PFSK-1 (cell line): Measurements from ENCODE around the gene GFOD2.

Source experiments
- FOXP2 ChIP-seq: optimal IDR thresholded peaks from 2 replicates; pipeline ENCODE3; 2011; ENCODE audit warnings: borderline replicate concordance, control low read depth, inconsistent platforms; ENCODE audit not compliant: insufficient read depth; ENCODE audit errors: extremely low read length, extremely low read depth
- POLR2AphosphoS5 ChIP-seq: IDR thresholded peaks from 2 replicates; pipeline ENCODE4 v1.6.1; 2012; ENCODE audit warnings: low read depth, mild to moderate bottlenecking, control low read depth, low read length, moderate library complexity
- REST ChIP-seq, 2 experiments: IDR thresholded peaks; 2 replicates each; pipeline versions ENCODE4 v1.6.1 to v1.8.0; 2011 to 2012; ENCODE audit warnings: low read depth in 2 of 2, low read length in 2 of 2, control low read depth in 1 of 2, inconsistent platforms in 1 of 2, mild to moderate bottlenecking in 1 of 2, moderate library complexity in 1 of 2; ENCODE audit not compliant: insufficient read depth in 1 of 2
- SIN3A ChIP-seq: IDR thresholded peaks from 2 replicates; pipeline ENCODE4 v1.6.1; 2012; ENCODE audit warnings: mild to moderate bottlenecking, low read length, moderate library complexity, borderline replicate concordance; ENCODE audit not compliant: insufficient read depth
- TAF1 ChIP-seq: IDR thresholded peaks from 2 replicates; pipeline ENCODE4 v1.6.1; 2012; ENCODE audit warnings: low read length, control low read depth, borderline replicate concordance; ENCODE audit not compliant: insufficient read depth

GFOD2 gene

DNA sequence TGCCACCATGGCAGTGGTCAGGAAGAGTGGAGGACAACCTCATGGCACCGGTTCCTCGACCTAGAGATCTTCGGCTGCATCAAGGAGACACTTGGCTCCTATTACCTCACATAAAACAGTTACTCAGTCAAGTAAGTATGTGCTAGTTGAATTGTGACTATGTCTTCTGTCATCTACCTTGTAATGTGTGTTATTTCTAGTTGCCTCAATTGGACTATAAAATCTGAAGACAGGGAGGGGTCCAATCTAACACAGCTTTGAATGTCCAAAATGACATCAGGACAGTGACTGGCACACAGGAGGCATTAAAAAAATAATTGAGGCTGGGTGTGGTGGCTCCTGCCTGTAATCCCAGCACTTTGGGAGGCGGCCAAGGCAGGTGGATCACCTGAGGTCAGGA, 35.3 kb downstream of the GFOD2 start:
- TF ChIP-seq REST (IDR thresholded peaks at IDR 0.05; ENCODE audit: insufficient read depth in 1 of 2, low read depth in 2 of 2, low read length in 2 of 2) (no peak), TAF1 (no peak), POLR2AphosphoS5 (no peak), SIN3A (no peak), FOXP2 (no peak)

DNA sequence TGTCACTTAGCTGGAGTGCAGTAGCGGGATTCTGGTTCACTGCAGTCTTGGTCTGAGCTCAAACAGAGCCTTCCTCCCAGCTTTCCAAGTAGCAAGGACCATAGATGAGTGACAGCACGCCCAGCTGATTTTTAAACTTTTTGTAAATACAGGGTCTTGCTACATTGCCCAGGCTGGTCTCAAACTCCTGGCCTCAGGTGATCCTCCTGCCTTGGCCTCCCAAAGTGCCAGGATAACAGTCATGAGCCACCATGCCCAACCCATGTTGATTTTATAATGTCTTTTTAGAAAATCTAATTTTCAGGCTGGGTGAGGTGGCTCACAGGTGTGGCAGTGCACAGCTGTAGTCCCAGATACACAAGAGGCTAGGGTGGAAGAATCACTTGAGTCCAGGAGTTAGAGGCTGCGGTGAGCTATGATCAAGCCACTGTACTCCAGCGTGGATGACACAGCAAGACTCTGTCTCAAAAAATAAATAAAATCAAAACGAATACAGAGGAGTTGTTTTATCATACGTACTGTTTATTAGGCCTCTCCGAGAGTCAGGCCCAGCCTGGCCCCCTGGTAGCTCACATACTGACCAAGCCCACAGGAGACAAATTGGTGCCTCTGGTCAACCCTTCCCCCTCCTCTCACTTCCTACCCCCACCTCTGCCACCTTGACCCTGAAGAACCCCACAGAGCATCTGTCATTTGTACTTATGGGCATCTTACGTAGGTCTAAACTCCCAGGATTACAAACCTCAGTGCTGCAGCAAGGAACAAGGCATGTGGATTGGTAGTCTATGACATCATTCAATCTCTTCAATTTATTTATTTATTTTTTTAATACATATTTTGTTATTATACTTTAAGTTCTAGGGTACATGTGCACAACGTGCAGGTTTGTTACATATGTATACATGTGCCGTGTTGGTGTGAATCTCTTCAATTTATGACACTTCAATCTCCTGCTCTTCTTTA, 38.9 kb downstream of the GFOD2 start:
- TF ChIP-seq SIN3A = no peak
- TF ChIP-seq FOXP2 = no peak
- TF ChIP-seq REST (IDR thresholded peaks at IDR 0.05; ENCODE audit: insufficient read depth in 1 of 2, low read depth in 2 of 2, low read length in 2 of 2) = no peak
- TF ChIP-seq POLR2AphosphoS5 = no peak
- TF ChIP-seq TAF1 = no peak

DNA sequence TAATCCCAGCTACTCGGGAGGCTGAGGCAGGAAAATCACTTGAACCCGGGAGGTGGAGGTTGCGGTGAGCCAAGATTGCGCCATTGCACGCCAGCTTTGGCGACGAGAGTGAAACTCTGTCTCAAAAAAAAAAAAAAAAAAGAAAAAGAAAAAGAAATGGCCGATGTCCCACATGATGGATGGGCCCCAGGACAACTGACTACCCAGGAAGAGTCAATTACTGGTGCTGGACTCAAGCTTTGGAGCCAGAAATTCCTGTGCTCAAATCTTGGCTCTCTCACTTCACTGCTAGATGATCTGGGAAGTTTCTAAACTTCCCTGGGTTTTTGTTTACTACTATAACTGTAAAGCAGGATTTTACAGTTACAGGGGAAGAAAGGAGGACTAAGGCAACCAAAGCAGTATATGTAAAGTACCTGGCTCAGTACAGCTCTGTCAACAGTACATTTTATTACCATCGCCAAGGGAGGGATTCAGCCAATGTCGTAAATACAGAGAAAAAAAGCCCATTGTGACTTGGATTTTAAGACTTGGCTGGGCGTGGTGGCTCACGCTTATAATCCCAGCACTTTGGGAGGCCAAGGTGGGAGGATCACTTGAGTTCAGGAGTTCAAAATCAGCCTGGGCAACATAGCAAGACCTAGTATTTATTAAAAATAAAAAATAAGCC, 40.6 kb downstream of the GFOD2 start:
- no peak for TF ChIP-seq POLR2AphosphoS5
- TF ChIP-seq SIN3A = no peak
- TF ChIP-seq TAF1 = no peak
- no peak for TF ChIP-seq FOXP2
- TF ChIP-seq REST (IDR thresholded peaks at IDR 0.05; ENCODE audit: insufficient read depth in 1 of 2, low read depth in 2 of 2, low read length in 2 of 2) = no peak

GRCh38 chr16:67677712-67678111, 41.4 kb downstream of the GFOD2 start:
- TF ChIP-seq FOXP2 (no peak), REST (IDR thresholded peaks at IDR 0.05; ENCODE audit: insufficient read depth in 1 of 2, low read depth in 2 of 2, low read length in 2 of 2) (no peak), TAF1 (no peak), POLR2AphosphoS5 (no peak), SIN3A (no peak)
